Activated CD8-positive, alpha-beta memory T cell treated with anti-CD3 and anti-CD28 coated beads, Interleukin-2, amount 50 U/mL, for 48 hours (primary cell): ENCODE results near the gene ATP10A.

Experiments
- DNase-seq: peaks from one replicate; pipeline ENCODE4 v3.0.0-alpha.2; 2020

Gene ATP10A

DNA sequence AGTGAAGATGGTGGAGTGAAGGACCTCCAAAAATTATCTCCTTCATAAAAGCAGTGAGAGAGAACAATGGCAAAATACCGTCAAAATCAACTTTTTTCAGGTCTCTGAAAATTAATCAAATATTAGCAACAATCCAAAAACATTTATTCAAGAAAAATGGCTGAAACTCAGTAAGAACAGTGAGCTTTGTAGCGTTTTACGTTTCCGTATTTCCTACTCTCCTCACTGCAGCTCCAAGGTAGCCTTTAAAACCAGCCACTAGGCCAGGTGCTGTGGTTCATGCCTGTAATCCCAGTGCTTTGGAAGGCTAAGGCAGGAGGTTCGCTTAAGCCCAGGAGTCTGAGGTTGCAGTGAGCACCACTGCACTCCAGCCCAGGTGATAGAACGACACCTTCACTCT, 38.5 kb downstream of the ATP10A start:
- no peak for DNase-seq

DNA sequence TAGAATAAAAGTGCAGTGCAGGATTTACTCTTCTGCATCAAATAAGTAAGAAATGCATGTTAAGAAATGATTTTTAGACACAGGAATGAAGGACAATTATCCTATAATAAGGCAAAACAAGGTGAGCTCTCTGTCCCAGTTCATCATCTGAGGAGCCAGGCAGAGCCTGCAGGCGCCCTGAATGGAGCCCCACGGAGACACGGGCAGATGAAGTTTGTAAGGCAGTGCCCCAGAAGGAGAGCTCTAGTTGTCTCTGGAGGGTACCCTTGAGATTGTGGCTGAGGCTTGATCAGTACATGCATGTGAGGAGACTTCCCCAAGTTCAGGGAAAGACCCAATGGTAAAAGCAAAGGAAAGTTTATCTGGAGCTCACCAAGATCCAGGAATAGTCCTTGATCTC, 50.3 kb downstream of the ATP10A start:
- DNase-seq, result no peak

DNA sequence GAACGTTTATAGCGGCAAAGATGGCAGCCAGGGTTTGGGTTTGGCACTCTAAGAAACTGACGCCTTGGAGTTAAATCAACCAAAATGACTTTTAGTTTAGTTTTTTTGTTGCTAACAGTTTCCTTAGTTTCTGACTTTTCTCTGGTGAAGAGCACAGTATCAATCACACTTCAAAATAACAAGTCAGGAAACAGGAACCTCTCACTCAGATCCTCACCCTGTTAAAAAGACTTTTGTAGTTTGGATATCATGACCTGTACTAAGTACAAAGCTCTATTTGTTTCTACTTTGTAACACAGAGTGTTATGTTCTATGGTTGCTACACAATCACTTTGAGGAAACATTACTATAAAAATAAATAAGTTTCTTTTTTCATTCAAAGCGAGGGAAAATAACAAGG, 51.1 kb downstream of the ATP10A start:
- no peak for DNase-seq

GRCh38 chr15:25811481-25811906, 51.6 kb downstream of the ATP10A start:
- DNase-seq, result no peak

DNA sequence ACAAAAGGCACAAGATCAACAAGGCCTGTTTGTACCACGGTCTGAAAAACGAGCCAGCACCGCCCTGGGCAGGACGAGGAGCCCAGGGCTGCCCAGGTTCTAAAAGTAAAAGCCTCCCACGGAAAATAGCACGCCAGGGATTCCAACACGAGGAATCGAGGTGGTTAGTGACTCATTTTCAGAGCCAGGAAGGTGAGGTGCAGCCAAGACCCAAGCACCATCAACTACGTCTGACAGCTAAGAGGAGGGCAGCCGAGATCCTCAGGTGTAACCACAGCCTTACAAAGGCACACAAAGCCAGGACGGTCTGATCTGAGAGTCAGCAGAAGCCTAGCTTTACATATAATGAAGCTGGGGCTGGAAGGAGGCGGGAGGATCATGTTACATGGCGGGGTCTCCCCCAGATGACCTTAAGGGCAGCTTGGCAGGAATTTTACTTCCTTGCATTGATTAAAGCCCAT, 52.5 kb downstream of the ATP10A start:
- DNase-seq, result no peak

- DNase-seq, result no peak
Measured at GRCh38 chr15:25810154-25810553, 53.0 kb downstream of the ATP10A start.

GRCh38 chr15:25807063-25807462, 56.1 kb downstream of the ATP10A start:
- DNase-seq, result no peak

DNA sequence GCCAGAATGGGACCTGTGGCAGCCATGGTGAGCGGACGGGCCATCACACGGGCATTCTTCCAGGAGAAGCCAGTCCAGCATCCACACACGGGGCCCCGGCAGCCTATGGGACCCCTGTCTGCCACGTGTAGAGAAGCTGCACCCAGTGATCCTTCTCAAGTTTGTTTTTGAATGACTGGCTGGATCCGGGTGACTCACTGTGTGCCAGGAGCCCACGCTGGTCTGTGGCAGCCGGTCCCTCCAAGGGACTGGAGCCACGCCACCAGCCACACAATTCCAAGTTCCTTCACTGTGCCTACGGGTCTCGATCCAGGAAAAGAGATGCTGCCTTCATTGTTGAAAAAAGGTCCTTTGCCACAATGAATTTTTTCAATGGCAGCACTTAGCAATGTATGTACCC, 58.1 kb downstream of the ATP10A start:
- DNase-seq, result no peak

DNA sequence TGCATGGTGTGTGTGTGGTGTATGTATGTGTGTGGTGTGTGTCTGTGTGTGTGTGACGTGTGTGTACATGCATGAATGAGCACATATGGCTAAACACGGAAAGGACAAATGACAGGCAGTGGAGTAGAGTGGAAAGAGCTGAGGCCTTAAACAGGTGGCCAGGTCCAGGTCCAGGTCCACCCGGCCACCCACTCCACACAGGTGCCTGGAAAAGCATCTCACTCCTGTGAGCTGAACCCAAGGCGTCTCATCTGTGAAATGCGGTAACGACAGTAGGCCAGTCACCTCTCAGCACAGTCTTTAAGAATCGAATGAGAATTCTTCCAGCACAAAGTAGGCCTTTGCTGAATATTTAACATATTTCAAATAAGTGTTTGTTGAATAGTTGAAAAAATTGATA, 58.7 kb downstream of the ATP10A start:
- no peak for DNase-seq

- no peak for DNase-seq
Measured at GRCh38 chr15:25803541-25803940, 59.6 kb downstream of the ATP10A start.

DNA sequence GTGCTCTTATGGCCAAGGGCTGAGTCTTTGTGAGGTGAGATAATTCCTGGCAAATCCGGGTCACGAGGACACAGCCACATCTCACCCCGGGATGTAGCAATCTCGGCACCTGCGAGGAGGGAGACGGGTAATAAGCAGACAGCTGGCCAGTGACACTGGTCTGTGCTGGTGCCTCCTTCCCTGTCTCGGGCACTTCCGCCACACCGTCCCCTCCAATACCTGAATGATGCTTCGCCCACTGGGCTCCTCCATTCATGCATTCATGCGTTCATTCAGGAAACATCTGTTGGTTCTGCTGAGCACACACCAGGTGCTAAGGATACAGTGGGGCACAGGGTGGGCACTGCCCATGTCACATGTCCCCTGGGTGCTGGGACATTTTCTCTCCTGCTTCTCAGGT, 60.1 kb downstream of the ATP10A start:
- no peak for DNase-seq

GRCh38 chr15:25802285-25802830, 60.8 kb downstream of the ATP10A start:
- no peak for DNase-seq

GRCh38 chr15:25801586-25802284, 61.4 kb downstream of the ATP10A start:
- no peak for DNase-seq

- no peak for DNase-seq
Measured at GRCh38 chr15:25800761-25801515, 62.2 kb downstream of the ATP10A start.

DNA sequence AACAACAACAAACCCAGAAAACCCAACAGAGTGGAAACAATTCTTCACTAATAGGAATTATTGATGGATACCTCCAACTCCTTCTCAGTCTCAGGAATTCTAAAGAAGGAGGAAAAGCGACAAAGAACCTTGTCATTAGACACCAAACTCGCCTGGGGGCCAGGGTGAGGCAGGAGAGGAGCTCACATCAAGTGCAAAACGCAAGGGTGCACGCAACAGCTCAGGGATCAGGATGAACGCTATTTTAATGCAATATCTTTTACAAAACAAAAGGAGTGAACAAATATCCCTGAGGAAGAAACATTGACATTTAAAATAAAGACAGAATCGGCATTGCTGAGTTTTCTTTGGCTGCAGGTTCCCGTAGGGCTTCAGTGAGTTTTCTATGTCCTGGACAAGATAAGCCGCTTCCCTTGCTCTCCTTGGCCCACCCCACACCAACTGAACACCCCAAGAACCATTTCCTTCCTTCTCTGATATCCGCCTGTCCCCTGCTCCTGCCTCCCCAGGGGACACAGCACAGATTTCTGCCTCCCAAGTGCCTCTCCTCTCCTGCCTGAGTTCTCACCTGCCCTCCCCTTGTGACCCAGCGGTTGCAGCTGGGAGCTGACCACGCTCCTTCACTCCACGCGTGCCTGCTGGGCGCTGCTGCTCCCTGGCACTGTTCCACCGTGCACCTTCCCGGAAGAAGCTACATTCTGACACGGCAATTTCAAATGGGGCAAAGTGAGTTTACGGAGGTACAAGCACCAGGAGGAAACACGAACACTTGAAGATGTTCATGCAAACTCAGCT, 63.0 kb downstream of the ATP10A start:
- no peak for DNase-seq

DNA sequence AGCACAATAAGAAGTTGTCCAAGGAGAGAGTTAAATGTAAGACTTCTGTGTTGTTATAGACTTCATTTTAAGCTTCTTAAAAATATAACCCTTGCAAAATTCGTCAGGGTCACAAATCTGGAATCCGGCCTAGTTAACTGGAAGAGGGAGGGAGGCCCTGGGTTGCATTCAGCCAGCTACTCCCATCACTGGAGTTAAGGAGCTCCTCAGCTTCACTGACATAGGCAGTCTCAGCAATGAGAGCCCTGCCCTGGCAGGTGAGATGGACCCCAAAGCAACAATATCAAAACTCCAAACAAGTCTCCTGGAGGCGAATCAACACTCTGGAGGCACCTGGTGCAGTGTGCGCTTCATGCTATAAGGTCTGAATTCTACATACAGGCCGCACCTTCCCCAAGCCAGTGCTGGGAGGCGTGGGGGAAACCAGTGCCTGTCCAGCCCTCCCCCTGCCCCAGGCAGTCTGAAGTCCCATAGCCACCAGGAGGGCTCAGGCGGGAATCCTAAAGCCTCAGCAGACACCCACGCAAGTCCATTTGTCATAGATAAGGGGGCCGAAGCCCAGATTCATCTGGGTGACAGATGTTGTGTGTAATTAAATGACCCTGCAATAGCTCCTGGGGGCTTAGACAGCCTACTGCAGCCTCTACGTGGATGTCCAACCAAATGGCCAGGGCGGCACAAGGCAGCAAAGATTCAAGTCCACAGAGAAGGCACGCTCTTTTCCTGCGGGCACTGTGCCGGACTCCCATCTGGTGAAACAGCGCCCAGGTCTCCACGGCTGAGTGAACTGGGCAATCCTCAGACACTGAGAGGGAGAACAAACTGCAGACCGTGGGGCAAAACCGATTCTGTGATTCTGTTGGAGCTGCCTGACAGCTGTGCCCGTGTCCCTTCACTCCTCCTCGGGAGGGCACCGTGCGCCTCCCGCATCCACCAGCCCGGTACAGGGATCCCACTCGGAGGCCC, 64.9 kb downstream of the ATP10A start:
- DNase-seq, result no peak

- no peak for DNase-seq
Measured at GRCh38 chr15:25797511-25797935, 65.6 kb downstream of the ATP10A start.

GRCh38 chr15:25797035-25797434, 66.1 kb downstream of the ATP10A start:
- DNase-seq, result no peak

GRCh38 chr15:25796395-25796794, 66.7 kb downstream of the ATP10A start:
- DNase-seq, result peak; percentile 25

- peak; percentile 25 for DNase-seq
Measured at GRCh38 chr15:25795712-25796111, 67.4 kb downstream of the ATP10A start.

DNA sequence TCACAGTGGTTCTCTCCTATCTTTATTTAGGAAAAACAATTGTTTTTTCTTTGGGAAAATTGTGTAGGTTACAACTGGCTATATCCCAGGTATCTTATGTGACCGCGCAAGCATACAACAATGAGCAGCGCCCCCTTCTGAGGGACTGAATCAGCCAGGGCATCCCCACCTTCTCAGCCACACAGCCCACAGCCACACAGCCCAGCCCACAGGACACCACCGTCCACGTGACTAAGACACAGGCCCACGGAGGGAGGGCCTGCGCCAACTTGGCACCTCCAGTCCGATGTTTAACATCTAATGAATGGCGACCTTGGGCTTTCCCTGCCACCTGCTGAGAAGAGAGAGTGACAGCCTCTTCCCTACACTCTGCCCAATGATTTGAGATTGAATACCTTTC, 68.1 kb downstream of the ATP10A start:
- peak; percentile 46 for DNase-seq
